GM18505 (cell line): Measurements from ENCODE around the gene FOXC2.

Experiments
- ATAC-seq: cut with Tn5 transposase; IDR thresholded peaks from one replicate; pipeline ENCODE4 v1.9.1; 2021; ENCODE audit not compliant: unreplicated experiment
- POLR2A ChIP-seq: IDR thresholded peaks from 4 replicates; pipeline ENCODE4 v1.6.1; 2011; ENCODE audit warnings: borderline replicate concordance; ENCODE audit not compliant: insufficient read depth, insufficient read length; ENCODE audit errors: extremely low read depth

Gene FOXC2

DNA sequence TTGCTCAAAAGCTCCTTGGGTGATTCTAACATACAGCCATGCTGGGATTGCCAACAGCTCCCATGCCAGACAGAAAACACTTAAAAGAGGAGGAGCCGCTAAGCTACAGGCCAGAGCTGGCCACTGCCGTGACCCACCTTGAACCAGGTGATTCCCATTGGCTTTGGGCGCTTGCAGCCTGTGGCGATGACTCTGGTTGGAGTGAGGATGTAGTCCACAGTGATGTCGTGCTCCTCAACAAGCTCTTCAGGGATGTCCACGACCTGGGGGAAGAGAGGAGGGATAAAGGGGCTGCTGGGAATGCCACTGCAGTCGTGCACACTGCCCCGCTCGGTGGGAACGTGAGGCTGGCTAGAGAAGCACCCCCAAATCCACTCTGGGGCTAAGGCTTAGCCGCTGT lies 25.1 kb upstream of the FOXC2 start:
- no peak for ATAC-seq
- no peak for TF ChIP-seq POLR2A

DNA sequence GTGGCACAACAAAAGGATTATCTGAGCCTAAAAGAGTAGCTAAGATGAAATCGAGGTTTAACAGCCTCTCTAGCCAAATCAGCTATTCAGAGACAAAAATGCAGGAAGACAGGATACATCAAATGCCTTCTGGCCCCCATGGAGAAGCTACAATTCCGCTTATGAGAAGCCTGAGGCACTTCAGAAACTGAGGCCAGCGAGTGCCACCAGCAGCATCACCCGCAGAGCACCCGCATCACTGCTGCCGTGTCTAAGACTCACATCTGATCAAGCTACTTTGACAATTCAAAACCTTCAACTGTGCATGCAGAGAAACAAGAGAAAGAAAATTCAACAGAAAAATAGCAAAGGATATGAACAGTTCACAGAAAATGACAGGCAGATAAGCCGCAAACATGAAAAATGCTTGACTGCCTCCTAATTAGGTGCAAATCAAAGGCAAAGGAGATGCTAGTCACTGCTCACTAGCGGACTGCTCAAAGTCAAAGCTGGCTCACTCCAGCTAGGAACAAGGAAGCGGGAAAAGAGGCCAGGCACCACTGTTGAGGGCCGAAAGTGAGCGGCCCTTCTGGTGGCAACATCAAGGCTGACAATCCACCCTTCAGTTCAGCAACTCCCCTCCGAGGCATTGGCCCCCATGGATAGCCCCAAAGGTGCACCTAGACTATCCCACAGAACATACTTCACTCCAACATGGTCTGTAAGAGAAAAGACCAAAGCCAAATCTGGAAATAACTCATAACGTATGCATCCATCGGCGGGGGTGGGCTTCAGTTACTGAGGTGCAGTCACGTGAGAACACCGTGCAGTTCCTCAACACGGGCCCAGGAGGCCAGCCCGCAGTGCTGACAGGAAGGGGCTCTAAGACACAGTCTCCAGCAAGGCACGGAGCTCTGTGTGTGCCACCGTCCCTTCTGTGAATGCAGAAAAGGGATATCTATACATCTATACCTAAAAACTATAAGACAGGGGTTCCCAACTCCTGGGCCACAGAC lies 23.6 kb upstream of the FOXC2 start:
- ATAC-seq, result no peak
- TF ChIP-seq POLR2A, result no peak

DNA sequence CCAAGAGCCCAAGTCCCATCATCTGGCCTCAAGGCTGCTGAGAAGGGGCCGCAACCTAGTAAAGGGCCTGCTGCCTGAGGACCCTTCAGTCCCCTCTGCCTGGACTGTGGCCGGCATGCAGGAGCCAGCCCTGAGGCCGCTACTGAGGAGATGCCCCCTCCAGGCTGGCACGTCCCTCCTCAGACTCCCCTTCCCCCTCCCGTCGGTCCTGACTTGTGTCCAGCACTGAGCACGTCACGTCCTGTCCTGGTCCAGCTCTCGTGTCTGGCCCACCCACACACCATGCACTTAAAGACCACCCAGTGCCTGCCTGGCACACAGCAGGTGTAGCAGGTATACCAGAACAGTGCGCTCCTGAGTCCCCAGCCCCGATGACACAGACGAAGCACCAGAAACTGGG lies 21.1 kb upstream of the FOXC2 start:
- no peak for TF ChIP-seq POLR2A
- ATAC-seq, result no peak

DNA sequence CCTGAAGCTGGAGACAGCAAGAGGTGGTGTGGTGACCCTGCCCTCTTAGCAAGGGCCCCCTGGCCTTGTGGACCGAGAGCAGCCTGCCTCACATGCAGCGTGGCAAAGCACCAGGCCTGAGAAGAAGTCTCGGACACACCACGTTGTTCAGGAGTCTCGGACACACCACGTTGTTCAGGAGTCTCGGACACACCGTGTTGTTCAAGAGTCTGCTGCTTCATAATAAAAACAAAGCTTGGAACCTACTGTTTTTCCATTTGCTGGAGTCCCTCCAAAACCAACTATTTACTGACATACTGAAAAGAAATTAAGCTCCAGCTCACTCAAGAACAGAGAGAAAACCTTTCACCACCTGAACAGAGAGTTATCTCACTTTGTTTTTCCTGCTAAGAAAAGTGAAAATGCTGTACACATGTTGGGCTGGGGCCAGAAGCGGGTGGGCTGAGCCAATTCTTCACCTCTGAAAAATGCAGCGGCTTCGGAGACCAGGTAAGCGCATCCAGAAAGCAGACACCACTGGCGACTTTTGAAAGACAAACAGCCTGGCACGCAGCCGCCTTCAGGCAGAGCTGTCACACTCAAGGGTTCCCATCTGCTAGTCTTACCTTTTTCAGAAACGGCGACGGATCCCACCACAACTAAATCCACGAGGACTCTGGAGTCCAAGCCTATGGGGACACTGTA lies 20.5 kb upstream of the FOXC2 start:
- TF ChIP-seq POLR2A, result no peak
- no peak for ATAC-seq

DNA sequence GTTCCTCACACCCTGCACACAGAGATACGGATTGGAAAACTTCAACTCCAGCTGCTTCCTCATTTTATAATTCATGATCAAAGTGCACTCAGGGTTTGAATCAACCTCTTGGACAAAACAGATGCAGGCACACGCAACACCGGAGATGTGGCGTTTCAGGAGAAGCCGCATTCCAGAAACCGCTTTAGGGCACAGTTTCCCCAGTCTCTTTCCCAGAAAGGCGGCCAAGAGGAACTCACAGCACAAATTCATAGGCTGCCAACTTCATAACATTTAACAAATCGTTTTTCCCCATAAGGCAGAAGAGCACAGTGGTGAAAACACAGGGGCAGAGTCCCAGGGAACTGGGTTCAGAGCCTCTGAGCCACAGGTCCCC lies 20.0 kb upstream of the FOXC2 start:
- no peak for TF ChIP-seq POLR2A
- no peak for ATAC-seq

DNA sequence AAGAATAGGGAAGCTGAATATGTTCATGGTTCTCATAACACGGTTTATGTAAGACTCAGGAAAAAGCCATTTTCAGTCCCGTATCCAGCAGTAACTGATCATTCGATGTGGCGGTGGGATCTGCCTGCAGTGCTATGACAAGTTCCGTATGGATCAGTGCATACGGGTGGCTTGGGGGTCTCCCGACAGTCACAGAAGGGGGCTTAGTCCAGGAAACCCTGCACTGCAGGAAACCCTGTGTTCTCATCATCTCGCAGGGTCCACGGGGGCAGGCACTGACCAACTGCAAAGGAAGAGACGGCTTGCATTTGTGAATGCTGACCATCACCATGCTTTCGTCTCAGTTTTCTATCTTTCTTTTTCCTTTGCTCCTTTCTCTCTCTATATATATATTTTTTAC lies 19.3 kb upstream of the FOXC2 start:
- no peak for ATAC-seq
- TF ChIP-seq POLR2A, result no peak

DNA sequence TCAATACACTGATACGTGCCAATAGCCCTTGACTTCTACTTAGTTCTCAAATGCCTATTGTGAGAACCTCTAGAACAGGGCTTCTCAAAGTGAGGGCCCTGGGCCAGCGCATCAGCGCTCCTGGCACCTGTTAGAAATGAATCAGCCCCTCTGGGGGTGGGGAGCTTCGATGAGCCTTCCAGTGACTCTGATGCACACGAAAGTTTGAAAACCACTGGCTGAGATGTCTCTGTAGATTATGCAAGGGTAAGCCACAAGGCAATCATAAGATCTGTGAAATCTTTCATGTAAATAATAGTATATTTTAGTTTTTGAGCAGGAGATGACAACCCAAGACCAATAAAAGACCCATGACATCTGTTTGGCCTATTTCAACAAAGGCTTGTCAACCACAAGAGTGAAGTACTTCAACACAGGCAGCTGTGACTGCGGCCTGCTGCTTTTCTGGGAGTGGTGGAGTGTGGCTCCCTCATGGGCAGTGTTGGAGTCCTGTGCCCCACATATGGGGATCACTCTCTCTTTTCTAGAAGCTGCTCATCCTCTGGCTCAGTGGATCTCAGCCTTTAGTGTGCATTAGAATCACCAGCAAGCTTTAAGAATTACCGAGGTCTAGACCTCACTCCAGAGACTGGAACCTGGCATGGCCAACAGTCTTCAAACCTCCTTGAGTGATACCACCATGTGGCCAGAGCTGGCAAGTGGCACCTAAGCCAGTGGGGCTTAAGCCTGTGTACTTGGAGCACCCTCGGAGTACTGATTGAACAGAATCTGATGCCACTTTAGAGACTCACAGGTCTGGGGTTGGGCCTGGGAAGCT lies 17.3 kb upstream of the FOXC2 start:
- no peak for ATAC-seq
- no peak for TF ChIP-seq POLR2A

DNA sequence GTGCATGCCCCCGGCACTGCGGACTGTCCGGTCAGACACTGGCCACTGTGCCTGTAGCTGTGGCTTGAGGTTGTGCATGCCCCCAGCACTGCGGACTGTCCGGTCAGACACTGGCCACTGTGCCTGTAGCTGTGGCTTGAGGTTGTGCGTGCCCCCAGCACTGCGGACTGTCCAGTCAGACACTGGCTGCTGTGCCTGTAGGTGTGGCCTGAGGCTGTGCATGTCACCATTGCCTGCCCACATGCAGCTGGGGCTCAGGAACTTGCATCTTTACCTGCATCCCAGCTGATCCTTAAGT lies 16.8 kb upstream of the FOXC2 start:
- ATAC-seq, result no peak
- TF ChIP-seq POLR2A, result no peak

DNA sequence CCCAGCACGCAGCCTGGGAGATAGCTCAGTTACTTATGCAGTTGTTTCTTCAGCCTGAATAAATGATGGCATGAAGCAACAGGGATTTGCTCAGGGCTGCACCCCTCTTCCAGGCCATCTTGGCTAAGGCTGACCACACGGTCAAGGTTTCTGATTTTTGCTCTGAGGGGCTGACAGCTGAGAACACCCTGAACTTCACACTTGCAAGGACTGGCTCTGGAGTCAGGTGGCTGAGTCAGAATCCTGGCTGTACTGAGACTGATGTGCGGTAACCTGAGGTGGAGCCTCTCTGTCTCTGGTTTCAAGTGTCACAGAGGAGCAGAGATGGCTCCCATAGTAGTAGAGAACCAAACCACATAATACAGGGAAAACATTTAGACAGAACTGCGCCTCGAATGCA lies 16.3 kb upstream of the FOXC2 start:
- TF ChIP-seq POLR2A, result no peak
- no peak for ATAC-seq

DNA sequence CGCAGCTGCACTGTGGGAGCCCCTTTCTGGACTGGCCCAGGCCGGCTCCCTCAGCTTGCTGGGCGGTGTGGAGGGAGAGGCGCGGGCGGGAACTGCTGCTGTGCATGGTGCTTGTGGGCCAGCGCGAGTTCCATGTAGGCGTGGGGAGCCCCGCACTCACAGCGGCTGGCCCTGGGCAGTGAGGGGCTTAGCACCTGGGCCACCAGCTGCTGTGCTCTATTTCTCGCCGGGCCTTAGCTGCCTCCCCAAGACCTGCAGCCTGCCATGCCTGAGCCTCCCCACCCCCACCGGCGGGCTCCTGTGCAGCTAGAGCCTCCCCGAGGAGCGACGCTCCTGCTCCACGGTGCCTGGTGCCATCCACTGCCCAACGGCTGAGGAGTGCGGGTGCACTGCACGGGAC lies 13.3 kb upstream of the FOXC2 start:
- ATAC-seq, result no peak
- no peak for TF ChIP-seq POLR2A

DNA sequence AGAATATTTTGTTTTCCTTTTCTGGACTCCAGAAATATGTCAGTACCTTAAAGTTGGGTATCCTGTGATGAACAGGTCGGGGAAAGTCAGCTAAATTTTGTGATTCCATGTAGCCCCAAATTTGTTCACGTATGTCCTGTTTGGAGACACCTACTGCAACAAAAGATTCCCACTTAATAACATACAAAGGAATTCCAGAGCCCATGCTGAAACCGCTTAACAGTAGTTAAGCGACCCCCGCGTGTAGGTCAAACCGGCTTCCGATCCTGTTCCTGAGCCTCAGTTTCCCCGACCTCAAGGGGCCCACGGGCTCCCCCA lies 12.1 kb upstream of the FOXC2 start:
- TF ChIP-seq POLR2A, result no peak
- no peak for ATAC-seq

DNA sequence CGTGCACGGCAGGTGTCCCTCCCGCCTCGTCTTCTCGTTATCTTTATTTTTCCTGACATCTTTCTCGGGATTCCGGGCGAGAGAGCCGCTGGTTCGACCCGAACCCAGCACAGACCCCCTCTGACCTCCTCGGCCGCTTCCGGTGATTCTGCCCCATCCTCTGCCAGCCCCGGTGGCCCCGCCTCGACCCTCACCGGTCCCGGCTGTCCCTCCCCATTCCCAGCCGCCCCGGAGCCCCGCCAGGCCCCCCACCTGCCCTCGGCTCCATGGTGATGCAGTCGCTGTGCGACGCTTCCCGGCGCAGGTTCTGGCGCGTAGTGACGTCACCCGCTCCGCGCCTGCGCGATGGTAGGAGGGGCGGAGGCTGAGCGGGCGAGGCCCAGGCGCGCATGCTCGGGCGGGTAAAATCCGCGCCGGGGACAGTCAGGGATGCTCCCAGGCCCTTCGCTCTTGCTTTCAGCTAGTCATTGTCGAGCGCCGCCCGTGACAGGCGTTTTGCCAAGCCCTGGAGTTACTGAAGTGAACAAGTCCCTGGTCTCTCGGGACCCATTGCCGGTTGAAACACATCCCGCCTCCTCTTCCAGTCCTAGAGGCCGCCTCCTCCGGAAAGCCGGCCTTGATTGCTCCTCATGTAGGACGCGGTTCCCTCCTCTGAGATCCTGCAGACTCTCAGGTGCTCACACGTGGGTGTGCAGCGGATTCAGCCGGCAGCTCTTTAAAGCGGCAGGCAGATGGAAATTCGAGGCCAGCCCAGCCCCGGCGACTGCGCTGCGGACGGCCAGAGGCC lies 11.5 kb upstream of the FOXC2 start, which contains the start of gene MTHFSD:
MTHFSD (minus strand) TSS at position 319 of the 787 bp plus-strand sequence; CDS start at position 268, 51 bp downstream.
- ATAC-seq, result peak; percentile 93
- TF ChIP-seq POLR2A, result peak; percentile 93

DNA sequence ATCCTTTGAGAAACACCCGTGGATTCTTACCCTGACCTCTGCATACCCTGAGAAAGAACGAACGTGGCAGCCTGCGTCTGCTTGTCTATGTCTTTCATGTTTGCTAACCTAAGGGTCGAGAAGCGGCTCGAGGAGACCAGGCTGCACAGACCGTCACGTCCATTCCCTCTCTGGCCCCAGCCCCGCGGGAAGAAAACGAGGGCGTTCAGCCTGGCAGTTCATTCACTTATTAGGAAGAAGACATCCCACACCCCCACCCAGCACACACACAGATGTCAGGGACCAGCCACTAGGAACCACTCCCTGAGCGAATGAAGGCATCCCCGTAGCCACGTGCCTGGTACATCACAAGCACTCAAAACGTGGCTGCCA lies 10.9 kb upstream of the FOXC2 start:
- ATAC-seq, result no peak
- TF ChIP-seq POLR2A, result no peak

DNA sequence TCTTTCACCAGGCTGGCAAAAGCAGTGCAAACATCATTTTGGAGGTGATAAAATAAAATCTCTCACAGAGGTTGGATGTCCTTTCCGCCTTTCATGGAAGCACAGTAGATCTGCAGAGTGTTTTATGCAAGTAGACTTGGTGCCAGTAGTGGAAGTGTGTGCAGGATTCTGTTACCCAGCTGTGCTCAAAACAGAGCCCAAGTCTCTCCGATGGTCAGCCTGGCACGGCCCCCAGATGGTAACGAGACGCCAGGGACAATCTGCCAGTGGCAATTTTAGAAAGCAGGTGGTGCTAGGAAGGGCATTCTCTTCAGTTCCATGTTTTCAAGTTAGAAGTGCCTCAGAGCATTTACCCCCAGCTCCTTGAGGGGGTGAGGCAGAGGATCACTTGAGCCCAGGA lies 10.1 kb upstream of the FOXC2 start:
- no peak for ATAC-seq
- no peak for TF ChIP-seq POLR2A

DNA sequence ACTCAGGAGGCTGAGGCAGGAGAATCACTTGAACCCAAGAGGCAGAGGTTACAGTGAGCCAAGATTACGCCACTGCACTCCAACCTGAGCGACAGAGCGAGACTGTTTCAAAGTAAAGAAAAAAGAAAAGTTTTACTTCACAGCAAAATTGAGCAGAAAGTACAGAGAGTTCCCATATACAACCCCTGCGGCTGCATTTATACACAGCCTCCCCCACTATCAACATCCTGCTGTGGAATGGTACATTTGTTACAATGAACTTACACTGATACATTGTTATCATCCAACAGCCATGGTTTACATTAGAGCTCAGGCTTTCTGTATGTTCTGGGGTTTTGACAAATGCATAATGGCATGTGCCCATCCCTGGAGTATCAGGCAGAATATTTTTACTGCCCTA lies 9.0 kb upstream of the FOXC2 start:
- no peak for ATAC-seq
- no peak for TF ChIP-seq POLR2A
